A549 (cell line): Measurements from ENCODE around the gene VARS2. TPM values are rescaled to one million over a fixed set of nuclear protein-coding genes. Genes with fewer than 3 reads are reported as not detected.
"Not testable (repeated sequence)": the region's sequence is repeated elsewhere in the genome, so short reads cannot be mapped to it uniquely, and the experiment has no call there.

Experiments used
- ATAC-seq, 2 experiments: fragments of 200-7000 bp in 1 of 2; fragments of >200 bp in 1 of 2; cut with Nextera tagmentation in 1 of 2; cut with Tn5 transposase in 1 of 2; 3 replicates each; pipeline versions ENCODE4 v1.8.0 to v1.9.1; 2018 to 2020; ENCODE audit warnings: mild to moderate bottlenecking in 1 of 2, moderate library complexity in 1 of 2
- CTCF ChIA-PET: fragments of 300-600 bp; sonication (Branson Sonifier 250); formaldehyde crosslinking; extraction: SDS; loops from one replicate; lab custom pipeline; 2021; ENCODE audit warnings: antibody characterized with exemption, inconsistent platforms; lab: Yijun Ruan, JAX
- POLR2A ChIA-PET: fragments of 350-600 bp; formaldehyde crosslinking; extraction: SDS; loops from one replicate; lab custom pipeline; 2021; ENCODE audit warnings: antibody characterized with exemption, inconsistent platforms; lab: Yijun Ruan, JAX
- DNase-seq, 2 experiments: peaks; one replicate each; pipeline versions ENCODE4 v3.0.0 to v3.0.0-alpha.2; 2011 to 2016; ENCODE audit warnings: low read depth in 1 of 2, low spot score in 1 of 2
- FAIRE-seq: peaks from 2 replicates; lab custom pipeline; 2011; peaks lifted over from hg19 to GRCh38; lab: Jason Lieb, UNC
- H3K27ac ChIP-seq, 2 experiments: fragments of >200 bp; sonication (Bioruptor Twin); formaldehyde crosslinking; 3 replicates each; pipeline ENCODE4 v1.5.1; 2016 to 2017
- H3K4me1 ChIP-seq: fragments of >200 bp; sonication (Bioruptor Twin); formaldehyde crosslinking; 3 replicates; pipeline ENCODE4 v1.6.1; 2016
- H3K4me2 ChIP-seq: fragments of >200 bp; sonication (Bioruptor Twin); formaldehyde crosslinking; 3 replicates; pipeline ENCODE4 v1.6.1; 2016
- H3K4me3 ChIP-seq: fragments of >200 bp; sonication (Bioruptor Twin); formaldehyde crosslinking; 3 replicates; pipeline ENCODE4 v1.5.1; 2016
- H3K9me3 ChIP-seq: fragments of >200 bp; sonication (Bioruptor Twin); formaldehyde crosslinking; 3 replicates; pipeline ENCODE4 v1.6.1; 2016
- BCL3 ChIP-seq: fragments of >200 bp; sonication (Bioruptor Twin); formaldehyde crosslinking; IDR thresholded peaks from 3 replicates; pipeline ENCODE4 v1.6.1; 2016
- EHMT2 ChIP-seq: fragments of 200-600 bp; sonication (generic); IDR thresholded peaks from 2 replicates; pipeline ENCODE4 v1.6.1; 2016; ENCODE audit warnings: antibody characterized with exemption, low read depth, mild to moderate bottlenecking, moderate library complexity
- FOSL2 ChIP-seq, 2 experiments: fragments of 450-650 bp in 1 of 2; fragments of >200 bp in 1 of 2; sonication (Bioruptor Twin) in 1 of 2; formaldehyde crosslinking; IDR thresholded peaks; 2 replicates each; pipeline versions ENCODE4 v1.5.0 to v1.6.1; 2016 to 2020; ENCODE audit warnings: mild to moderate bottlenecking in 1 of 2, moderate library complexity in 1 of 2
- HES2 ChIP-seq: fragments of >200 bp; sonication (Bioruptor Twin); formaldehyde crosslinking; IDR thresholded peaks from 2 replicates; pipeline ENCODE4 v1.6.1; 2016
- HOXB13 ChIP-seq: fragments of 250-450 bp; sonication (Bioruptor Pico); IDR thresholded peaks from 2 replicates; pipeline ENCODE4 v1.5.0; 2020; ENCODE audit warnings: low read depth, mild to moderate bottlenecking, moderate library complexity
- MAZ ChIP-seq: fragments of 150-350 bp; IDR thresholded peaks from 2 replicates; pipeline ENCODE4 v1.6.1; 2014; ENCODE audit warnings: antibody characterized with exemption, low read depth, low read length, borderline replicate concordance
- POLR2A ChIP-seq: IDR thresholded peaks from 2 replicates; pipeline ENCODE4 v1.6.1; 2012; ENCODE audit warnings: mild to moderate bottlenecking, low read length
- POLR2AphosphoS2 ChIP-seq: conservative IDR thresholded peaks from 2 replicates; pipeline ENCODE4 v1.6.1; 2012; ENCODE audit warnings: low read length, improper control_type of control experiment, inconsistent platforms
- RCOR1 ChIP-seq: fragments of 150-350 bp; IDR thresholded peaks from 2 replicates; pipeline ENCODE4 v1.6.1; 2014; ENCODE audit warnings: antibody characterized with exemption, low read length, low read depth
- RNF2 ChIP-seq: fragments of 200-600 bp; sonication (generic); IDR thresholded peaks from 2 replicates; pipeline ENCODE4 v1.6.1; 2016; ENCODE audit warnings: low read depth, mild to moderate bottlenecking, antibody characterized with exemption, moderate library complexity, borderline replicate concordance
- USF2 ChIP-seq: fragments of 450-650 bp; IDR thresholded peaks from 2 replicates; pipeline ENCODE4 v1.6.1; 2014; ENCODE audit warnings: antibody characterized with exemption
- ZNF302 ChIP-seq: fragments of 250-450 bp; sonication (Bioruptor Pico); IDR thresholded peaks from 2 replicates; pipeline ENCODE4 v1.9.0; 2021; ENCODE audit warnings: inconsistent platforms, mild to moderate bottlenecking, moderate library complexity
- WGBS: methylation state at CpG from one replicate; pipeline ENCODE4 v1.1.6; 2017; ENCODE audit errors: missing lambda C conversion rate; 5-methylcytosine and 5-hydroxymethylcytosine counted together
- polyA plus RNA-seq, 4 experiments: library from polyadenylated mRNA; depleted of rRNA in 3 of 4; stranded (reverse); fragments of >200 nt; fragmentation: RNase III in 1 of 4; extraction: RNeasy Plus Mini Kit Qiagen cat#74134 plus additional on column Dnase treatment in 1 of 4; gene quantifications; 2 replicates in 3 of 4; 3 replicates in 1 of 4; pipeline ENCODE4 v1.2.3, GENCODE V29; 2011 to 2017

Gene VARS2
- polyA plus RNA-seq, 2 of the 4 experiments (the other 2 are of a cell fraction): 15.0 to 15.5 TPM

- H3K4me3 ChIP-seq, POLR2A ChIA-PET, DNase-seq, H3K27ac ChIP-seq, ATAC-seq, FAIRE-seq, H3K4me2 ChIP-seq: not testable (repeated sequence)
- Histone ChIP-seq H3K4me1 (peaks cover 11% of the 10 kb centered on the region; the same call in 1 of the 3 replicates), H3K9me3 (peaks cover 10% of the 10 kb centered on the region)
- CTCF ChIA-PET: interaction anchor here (1.3 to 7.0 kb wide), 3 partner anchors 9 to 156 kb away, joined by 3 to 51 read pairs (median 5); partner anchors contain the start of gene VARS2
- WGBS: 80% methylated on average over 1 of the region's 9 CpGs
Observed at GRCh38 chr6:30924040-30924627, 10.1 kb downstream of the VARS2 start.

- DNase-seq: peak in 1 of 2 experiments; percentile 30
- H3K27ac ChIP-seq: peak overlapping the region in 1 of 2 experiments; percentile 66; a peak in 1 of 6 replicates
- no peak for FAIRE-seq
- H3K4me3 ChIP-seq: no peak overlapping the region
- 60% methylated on average over 4 of the region's 4 CpGs for WGBS
- peak; percentile 42 to 65; a peak in 4 of 6 replicates for ATAC-seq
- TF ChIP-seq POLR2AphosphoS2: no peak
- no peak for TF ChIP-seq EHMT2
- TF ChIP-seq HOXB13 (CRISPR knock-in tag): no peak
- TF ChIP-seq RCOR1: no peak
- TF ChIP-seq HES2: no peak
- no peak for TF ChIP-seq MAZ
- TF ChIP-seq BCL3: no peak
- TF ChIP-seq FOSL2 (IDR thresholded peaks at IDR 0.05): no peak
- no peak for TF ChIP-seq FOSL2 (CRISPR knock-in tag; IDR thresholded peaks at IDR 0.05)
- no peak for TF ChIP-seq ZNF302 (CRISPR knock-in tag)
- TF ChIP-seq RNF2: no peak
- H3K4me2 ChIP-seq: peak overlapping the region; percentile 10; the same call in 1 of the 3 replicates
- peaks cover 11% of the 10 kb centered on the region; the same call in 1 of the 3 replicates for H3K4me1 ChIP-seq
- POLR2A ChIA-PET: no interaction called here
- CTCF ChIA-PET: interaction anchor here (0.6 to 7.0 kb wide), 6 partner anchors 11 to 176 kb away, joined by 3 to 51 read pairs (median 4); partner anchors contain the start of gene VARS2
- H3K9me3 ChIP-seq: peaks cover 13% of the 10 kb centered on the region
Observed at GRCh38 chr6:30926644-30927043, 12.6 kb downstream of the VARS2 start.

- ATAC-seq, DNase-seq, POLR2A ChIA-PET, FAIRE-seq, H3K4me3 ChIP-seq, H3K4me2 ChIP-seq: not testable (repeated sequence)
- H3K9me3 ChIP-seq: peaks cover 13% of the 10 kb centered on the region
- CTCF ChIA-PET: interaction anchor here (0.6 to 7.0 kb wide), 7 partner anchors 12 to 354 kb away, joined by 3 to 51 read pairs (median 3); partner anchors contain the start of gene VARS2
- WGBS: 87% methylated on average over 3 of the region's 3 CpGs
- H3K27ac ChIP-seq: peak overlapping the region in 1 of 2 experiments; percentile 66; a peak in 1 of 6 replicates
- peaks cover 14% of the 10 kb centered on the region for H3K4me1 ChIP-seq
Observed at GRCh38 chr6:30927080-30927479, 13.0 kb downstream of the VARS2 start.

GRCh38 chr6:30928677-30929076 is 14.6 kb downstream of the VARS2 start:
- CTCF ChIA-PET: interaction anchor here (0.6 to 7.0 kb wide), 4 partner anchors 9 to 140 kb away, joined by 3 to 51 read pairs (median 8); partner anchors contain the start of gene VARS2
- WGBS: 87% methylated on average over 3 of the region's 3 CpGs
- Histone ChIP-seq H3K4me2 (no peak overlapping the region), H3K27ac (no peak overlapping the region; a peak in 1 of 6 replicates), H3K4me1 (peaks cover 22% of the 10 kb centered on the region), H3K9me3 (peaks cover 13% of the 10 kb centered on the region), H3K4me3 (no peak overlapping the region)
- POLR2A ChIA-PET: no interaction called here
- no peak for ATAC-seq
- TF ChIP-seq USF2 (peak; percentile 32; the same call in 1 of the 2 replicates), POLR2A (no peak)
- no peak for FAIRE-seq
- peak in 1 of 2 experiments; percentile 35 for DNase-seq
